NOMO-1 treated with DMSO at 0.1 percent for 48 hours (cell line): ENCODE results near the gene DMD.
"Not testable (repeated sequence)": the region's sequence is repeated elsewhere in the genome, so short reads cannot be mapped to it uniquely, and the experiment has no call there.

ENCODE experiments used
- DNase-seq: peaks from one replicate; lab custom pipeline; 2025; ENCODE audit not compliant: unreplicated experiment; lab: John Stamatoyannopoulos, UW

Gene DMD

GRCh38 chrX:32087663-32088062 lies 1123.7 kb downstream of the DMD start:
- DNase-seq: no peak

GRCh38 chrX:32084757-32085156 lies 1126.6 kb downstream of the DMD start:
- no peak for DNase-seq

- DNase-seq: no peak
These were observed 1163.1 kb downstream of the DMD start for GRCh38 chrX:32048285-32048684.

- DNase-seq: no peak
These were observed 1166.2 kb downstream of the DMD start for GRCh38 chrX:32045149-32045548.

- DNase-seq: no peak
These were observed 1170.2 kb downstream of the DMD start for GRCh38 chrX:32041181-32041580.

GRCh38 chrX:32026772-32027171 lies 1184.6 kb downstream of the DMD start:
- DNase-seq: no peak

- no peak for DNase-seq
These were observed 1187.3 kb downstream of the DMD start for GRCh38 chrX:32024072-32024471.

- no peak for DNase-seq
These were observed 1195.2 kb downstream of the DMD start for GRCh38 chrX:32016195-32016594.

GRCh38 chrX:32010948-32011347 lies 1200.4 kb downstream of the DMD start:
- DNase-seq: no peak

- no peak for DNase-seq
These were observed 1201.1 kb downstream of the DMD start for GRCh38 chrX:32010212-32010611.

- no peak for DNase-seq
These were observed 1217.7 kb downstream of the DMD start for GRCh38 chrX:31993637-31994036.

- no peak for DNase-seq
These were observed 1222.4 kb downstream of the DMD start for GRCh38 chrX:31988975-31989374.

GRCh38 chrX:31981546-31982062 lies 1229.7 kb downstream of the DMD start:
- no peak for DNase-seq

- DNase-seq: no peak
These were observed 1241.6 kb downstream of the DMD start for GRCh38 chrX:31969714-31970113.

- no peak for DNase-seq
These were observed 1249.1 kb downstream of the DMD start for GRCh38 chrX:31962256-31962655.

GRCh38 chrX:31934842-31935370 lies 1276.4 kb downstream of the DMD start:
- DNase-seq: no peak

- no peak for DNase-seq
These were observed 1277.3 kb downstream of the DMD start for GRCh38 chrX:31934015-31934414.

GRCh38 chrX:31932769-31933168 lies 1278.6 kb downstream of the DMD start:
- no peak for DNase-seq

- not testable (repeated sequence) for DNase-seq
These were observed 1279.0 kb downstream of the DMD start for GRCh38 chrX:31932320-31932719.

- no peak for DNase-seq
These were observed 1280.1 kb downstream of the DMD start for GRCh38 chrX:31931225-31931624.

- DNase-seq: no peak
These were observed 1282.0 kb downstream of the DMD start for GRCh38 chrX:31929366-31929765.

- DNase-seq: no peak
These were observed 1290.1 kb downstream of the DMD start for GRCh38 chrX:31921236-31921635.

GRCh38 chrX:31909850-31910572 lies 1301.3 kb downstream of the DMD start:
- no peak for DNase-seq
